GM21447 (cell line): ENCODE data around the gene PTK7.
A peak's percentile ranks its signal among the peaks of the same experiment; 100 is the strongest.
"Not testable (repeated sequence)": the region's sequence is repeated elsewhere in the genome, so short reads cannot be mapped to it uniquely, and the experiment has no call there.

Experiments used
- ATAC-seq: cut with Tn5 transposase; IDR thresholded peaks from one replicate; pipeline ENCODE4 v1.9.1; 2021; ENCODE audit not compliant: unreplicated experiment

Gene PTK7

DNA sequence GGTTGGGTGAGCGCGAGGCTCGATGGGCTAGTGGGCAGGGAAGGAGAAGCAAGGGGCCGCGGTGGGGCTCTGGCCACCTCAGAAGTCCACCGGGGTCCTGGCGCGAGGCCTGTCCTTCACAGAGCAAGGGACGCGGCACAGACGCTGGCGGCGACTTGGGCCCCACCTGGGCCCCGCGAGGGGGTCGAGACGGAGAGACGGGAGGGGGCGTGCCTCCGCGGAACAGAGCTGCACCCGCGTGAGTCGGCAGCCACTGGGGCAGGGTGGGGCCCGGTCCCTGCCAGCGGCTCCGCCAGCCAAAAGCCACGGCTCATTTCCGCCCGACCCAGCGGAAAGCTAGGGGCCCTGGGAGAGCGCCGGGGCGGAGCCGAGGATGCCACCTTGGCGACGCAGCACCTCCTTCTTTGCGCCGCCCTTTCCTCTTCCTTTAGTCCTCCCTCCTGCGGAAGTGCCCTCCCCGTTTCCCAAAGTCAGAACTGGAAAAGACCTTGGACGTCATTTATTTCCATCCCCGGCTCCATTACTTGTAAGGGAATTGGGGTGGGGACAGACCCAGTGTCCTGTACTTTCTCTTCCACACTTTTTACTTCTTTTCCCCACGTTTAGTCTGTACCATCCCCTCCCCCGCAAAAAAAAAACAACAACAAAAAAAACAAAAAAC lies 22.4 kb upstream of the PTK7 start, which contains the start of gene CUL7:
Gene CUL7 (minus strand): TSS at position 307 of the 661 bp plus-strand sequence. CDS start 1,063 bp downstream, outside the sequence.
- peak; percentile 86 for ATAC-seq

DNA sequence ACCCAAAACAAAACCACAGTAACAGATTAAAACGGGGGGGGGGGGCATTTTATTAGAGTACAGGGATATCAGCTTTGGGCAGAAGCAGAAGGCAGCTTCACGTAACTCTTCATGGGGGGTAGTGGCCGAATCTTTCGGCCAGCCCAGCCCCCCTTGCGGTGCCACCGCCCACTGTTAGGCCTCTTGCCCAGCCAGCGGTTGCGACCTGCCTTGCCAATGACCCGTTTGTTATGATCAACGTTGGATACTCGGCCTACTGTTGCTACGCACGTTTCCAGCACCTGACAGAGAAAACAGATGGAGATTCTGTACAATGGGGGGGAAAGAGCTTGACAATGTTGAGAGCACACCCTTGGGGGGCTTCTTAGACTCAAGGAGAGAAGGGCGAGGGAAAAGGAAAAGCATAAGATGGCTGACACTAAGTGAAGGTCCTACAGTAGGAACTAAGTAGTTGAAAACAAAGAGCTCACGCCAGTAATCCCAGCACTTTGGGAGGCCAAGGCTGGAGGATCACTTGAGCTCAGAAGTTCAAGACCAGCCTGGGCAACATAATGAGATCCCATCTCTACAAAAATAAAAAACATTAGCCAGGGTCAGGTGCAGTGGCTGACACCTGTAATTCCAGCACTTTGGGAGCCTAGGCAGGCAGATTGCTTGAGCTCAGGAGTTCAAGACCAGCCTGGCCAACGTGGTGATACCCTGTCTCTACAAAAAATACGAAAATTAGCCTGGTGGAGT lies 21.7 kb upstream of the PTK7 start:
- no peak for ATAC-seq

DNA sequence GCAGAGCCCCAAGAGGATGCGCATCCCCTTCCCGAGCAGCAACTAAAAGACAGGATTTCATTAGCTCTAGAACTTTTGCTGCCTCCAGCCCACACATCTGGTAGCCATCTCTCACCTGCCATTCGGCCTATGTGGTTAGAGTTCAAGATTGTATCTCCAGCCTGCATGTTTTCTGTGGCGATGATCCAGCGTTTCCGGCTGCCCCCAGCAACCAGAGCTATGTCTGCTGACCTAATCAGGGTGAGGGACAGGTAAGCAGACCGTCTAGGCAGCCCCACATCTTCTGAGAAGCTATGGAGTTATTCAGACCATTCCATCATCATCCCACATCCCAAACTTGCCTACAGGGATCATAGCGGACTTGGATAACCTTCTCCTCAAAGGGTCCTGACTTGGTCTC lies 20.1 kb upstream of the PTK7 start:
- no peak for ATAC-seq

DNA sequence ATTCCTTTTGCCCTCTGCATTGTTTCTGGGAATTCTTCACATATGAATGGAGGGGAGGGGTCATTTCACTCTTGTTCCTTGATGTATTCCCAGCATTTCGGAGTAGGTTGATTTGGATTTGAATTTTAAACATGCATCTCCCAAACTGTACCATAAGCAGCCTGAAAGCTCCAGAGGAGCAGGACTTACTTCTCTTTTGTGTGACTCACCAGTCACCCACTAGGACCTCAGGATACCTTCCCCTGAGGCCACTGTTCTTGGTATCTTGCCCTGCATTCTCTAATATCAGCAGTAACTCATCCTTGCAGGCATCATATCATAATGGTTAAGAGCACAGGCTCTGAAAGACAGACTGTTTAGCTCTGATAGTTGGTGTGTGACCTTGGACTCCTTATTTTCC lies 17.6 kb upstream of the PTK7 start:
- no peak for ATAC-seq

DNA sequence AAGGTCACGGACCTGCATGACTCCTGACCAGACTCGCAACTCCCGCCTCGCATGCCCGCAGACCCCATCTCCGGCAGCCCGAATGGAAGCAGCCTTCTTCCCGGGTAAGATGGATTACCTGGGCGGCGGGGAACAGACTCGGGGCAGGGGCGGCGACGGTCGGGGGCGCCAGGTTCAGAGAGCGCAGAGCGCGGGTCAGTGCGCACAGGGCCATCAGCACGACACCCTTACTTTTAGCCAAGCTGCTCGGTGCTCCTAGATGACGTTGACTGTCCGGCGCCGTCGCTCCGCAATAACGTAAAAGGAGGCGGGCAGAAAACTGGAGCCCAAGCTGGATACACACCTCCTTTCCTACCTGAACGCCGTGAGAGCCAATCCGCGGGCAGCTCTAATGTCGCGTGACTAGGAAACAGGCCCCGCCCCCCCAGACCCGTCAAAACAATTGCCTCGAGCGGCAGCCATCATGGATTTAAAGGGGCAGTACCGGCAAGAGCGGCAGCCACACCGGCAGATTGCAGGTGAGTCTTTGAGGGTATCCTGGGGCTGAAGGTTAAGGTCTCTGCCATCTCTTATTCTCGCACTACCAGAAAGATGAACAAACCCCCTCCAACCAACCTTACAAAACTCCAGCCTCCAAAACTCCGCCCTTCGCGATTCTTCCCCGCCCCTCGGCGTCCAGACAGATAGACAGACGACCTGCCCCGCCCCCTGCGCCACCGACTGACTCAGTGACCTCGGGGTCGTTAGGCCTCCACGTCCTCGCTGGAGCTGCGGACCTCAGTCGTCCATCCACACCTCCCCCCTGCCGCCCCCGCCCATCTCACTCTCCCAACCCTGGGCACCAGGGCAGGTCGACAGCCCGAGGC lies 16.7 kb upstream of the PTK7 start, which contains the start of the genes KLC4 and MRPL2:
Gene KLC4 (plus strand): TSS at position 464 of the 866 bp plus-strand sequence. CDS start 1,705 bp downstream, outside the sequence.
Gene MRPL2 (minus strand): TSS at position 267 of the 866 bp plus-strand sequence. CDS start 53 bp downstream, at position 214.
- ATAC-seq, result peak; percentile 91

DNA sequence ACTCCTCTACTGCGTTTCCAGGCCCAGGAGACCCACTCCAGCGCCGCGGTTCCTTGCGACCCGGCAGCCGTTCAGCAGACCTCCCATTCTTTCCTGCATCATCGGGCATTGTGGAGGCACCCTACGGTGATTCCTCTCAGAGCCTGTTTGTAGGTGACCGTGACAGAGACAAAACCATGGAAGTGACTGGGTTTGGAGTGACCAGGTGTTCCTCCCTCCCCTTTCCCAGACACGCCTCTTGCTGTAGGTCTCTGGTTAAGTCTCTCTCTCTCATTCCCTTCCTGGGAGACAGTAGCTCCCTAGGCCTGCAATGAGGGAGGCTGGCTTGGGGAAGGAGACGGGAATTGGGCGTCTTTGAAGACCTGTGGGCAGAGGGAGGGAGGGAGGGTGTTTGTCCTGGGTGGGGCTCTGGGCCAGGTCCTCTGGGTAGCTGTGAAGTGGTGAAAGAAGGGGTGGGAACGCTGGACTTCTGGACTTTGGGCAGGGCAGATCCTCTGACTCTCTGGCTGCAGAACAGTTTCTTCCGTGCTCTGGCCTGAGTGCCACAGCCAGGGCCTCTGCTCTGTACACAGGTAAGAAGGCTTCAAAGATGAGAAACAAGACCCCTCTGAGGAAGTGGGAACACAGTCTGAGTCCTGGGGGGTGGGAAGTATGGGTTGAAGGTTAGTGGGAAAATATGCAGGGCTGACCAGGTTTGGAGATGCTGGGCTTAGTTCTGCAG lies 15.9 kb upstream of the PTK7 start:
- no peak for ATAC-seq

DNA sequence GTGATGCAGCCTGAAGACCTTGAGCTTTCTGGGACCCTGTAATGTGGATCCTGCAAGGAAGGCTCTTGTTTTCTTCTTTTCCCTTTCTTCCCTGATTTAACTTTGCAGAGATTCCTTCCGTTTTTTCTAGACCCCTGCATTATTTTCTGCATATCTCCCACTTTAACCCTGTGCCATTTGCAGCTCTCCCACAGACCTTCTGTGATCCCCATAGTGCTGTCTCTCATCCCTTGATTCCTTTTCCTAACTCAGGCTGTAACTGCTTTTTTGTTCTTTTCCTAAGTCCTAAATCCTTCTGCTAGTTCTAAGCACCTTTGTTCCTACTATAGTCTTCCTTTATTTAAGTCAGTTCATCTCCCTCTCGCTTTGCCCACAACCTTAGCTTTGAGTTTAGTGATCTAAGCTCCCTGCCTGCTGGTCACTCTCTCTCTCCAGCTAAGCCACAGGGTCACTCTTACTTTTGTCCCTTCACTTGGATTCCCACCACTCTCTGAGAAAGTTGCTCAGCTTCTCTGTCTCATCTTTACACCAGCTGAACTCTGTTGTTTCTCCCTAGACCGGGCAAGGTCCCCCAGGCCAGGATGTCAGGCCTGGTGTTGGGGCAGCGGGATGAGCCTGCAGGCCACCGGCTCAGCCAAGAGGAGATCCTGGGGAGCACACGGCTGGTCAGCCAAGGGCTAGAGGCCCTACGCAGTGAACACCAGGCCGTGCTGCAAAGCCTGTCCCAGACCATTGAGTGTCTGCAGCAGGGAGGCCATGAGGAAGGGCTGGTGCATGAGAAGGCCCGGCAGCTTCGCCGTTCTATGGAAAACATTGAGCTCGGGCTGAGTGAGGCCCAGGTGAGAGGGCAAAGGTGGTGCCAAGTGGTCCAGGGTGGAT lies 15.1 kb upstream of the PTK7 start:
- no peak for ATAC-seq

DNA sequence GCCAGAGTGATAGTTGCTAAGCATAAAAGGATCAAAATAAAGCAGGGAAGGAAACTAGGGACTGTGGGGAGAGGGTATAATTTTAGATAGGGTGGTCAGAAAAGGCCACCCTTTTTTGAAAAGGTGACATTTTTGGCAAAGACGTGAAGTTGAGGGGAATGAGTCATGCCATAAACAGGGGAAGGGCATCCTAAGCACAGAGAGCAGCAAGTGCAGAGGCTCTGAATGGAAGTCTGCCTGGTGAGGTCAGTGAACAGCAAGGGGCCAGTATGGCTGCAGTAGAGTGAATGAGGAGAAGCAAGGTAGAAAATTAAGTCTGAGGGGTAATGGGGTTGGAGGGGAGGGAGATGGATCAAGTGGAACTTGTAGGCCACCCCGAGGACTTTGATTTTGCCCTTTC lies 14.3 kb upstream of the PTK7 start:
- no peak for ATAC-seq

DNA sequence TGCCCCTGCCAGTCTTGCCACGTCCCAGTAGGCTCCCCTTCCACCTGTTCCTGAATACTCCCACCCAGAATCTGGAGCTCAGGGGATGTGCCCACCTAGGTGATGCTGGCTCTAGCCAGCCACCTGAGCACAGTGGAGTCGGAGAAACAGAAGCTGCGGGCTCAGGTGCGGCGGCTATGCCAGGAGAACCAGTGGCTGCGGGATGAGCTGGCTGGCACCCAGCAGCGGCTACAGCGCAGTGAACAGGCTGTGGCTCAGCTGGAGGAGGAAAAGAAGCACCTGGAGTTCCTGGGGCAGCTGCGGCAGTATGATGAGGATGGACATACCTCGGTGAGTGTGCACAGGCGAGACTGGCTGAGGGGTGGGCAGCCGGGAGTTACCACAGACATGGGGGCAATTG lies 13.3 kb upstream of the PTK7 start:
- ATAC-seq, result no peak

DNA sequence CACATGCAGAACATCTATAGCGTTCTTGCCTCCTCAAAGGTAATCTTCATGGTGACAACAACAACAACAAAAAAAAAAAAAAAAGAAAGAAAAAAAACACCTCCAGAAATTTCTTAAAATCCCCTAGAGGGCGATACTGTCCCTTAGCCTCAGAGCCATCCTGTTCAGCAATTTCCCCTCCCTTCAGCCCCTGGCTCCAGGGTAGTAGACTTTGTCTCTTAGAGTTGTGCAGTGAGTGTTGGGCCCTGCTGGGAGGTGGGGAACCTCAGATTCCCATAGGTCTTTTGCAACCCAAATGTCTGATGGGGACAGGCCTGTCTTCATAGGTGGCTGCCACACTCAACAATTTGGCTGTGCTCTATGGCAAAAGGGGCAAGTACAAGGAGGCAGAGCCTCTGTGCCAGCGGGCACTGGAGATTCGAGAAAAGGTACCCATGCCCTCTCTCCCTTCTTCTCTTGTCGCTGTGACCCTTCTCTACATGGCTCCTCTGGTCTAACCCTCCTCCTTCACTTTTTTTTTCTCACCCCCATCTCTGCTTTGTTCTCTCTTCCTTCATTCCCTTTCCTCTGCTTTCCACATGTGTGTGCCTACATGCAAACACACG lies 6.0 kb upstream of the PTK7 start:
- ATAC-seq, result no peak

DNA sequence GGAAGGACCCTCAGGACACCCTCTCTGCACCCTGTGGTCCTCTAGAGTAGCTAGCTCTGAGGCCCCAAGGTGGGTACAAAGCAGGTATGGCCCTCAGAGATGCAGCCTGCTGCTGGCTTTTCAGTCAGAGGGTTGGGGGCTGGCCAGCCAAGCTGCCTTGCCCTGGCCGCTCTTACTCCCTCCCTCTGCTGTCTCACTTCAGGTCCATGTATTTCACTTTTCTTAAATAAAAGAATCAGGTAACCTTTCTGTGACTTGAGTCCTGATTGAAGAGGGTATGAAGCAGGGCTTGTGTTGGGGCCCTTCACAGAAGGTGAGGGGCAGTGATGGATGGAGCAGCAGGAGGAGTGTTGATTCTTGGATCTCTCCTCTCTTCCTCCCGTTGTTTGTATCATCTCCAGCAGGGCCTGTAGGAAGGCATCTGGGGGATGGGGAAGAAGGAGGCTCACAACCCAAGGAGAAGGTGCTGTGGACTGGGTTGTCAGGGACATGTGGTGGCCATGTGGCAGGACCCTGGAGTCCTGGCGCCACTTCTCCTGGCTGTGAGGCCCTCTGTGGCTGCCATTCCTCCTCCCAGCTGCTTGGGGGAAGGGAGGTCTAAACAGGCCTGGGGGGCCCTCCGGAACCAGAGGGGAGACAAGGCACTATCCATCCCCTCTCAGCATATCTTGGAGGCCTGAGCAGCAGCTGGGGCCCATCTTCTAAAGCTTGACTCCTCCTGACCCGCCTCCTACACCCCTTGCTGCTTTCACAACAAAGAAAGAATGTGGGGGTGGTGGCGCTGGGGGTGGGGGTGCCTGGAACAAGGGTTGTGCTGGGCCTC lies 1.1 kb upstream of the PTK7 start:
- ATAC-seq, result no peak

DNA sequence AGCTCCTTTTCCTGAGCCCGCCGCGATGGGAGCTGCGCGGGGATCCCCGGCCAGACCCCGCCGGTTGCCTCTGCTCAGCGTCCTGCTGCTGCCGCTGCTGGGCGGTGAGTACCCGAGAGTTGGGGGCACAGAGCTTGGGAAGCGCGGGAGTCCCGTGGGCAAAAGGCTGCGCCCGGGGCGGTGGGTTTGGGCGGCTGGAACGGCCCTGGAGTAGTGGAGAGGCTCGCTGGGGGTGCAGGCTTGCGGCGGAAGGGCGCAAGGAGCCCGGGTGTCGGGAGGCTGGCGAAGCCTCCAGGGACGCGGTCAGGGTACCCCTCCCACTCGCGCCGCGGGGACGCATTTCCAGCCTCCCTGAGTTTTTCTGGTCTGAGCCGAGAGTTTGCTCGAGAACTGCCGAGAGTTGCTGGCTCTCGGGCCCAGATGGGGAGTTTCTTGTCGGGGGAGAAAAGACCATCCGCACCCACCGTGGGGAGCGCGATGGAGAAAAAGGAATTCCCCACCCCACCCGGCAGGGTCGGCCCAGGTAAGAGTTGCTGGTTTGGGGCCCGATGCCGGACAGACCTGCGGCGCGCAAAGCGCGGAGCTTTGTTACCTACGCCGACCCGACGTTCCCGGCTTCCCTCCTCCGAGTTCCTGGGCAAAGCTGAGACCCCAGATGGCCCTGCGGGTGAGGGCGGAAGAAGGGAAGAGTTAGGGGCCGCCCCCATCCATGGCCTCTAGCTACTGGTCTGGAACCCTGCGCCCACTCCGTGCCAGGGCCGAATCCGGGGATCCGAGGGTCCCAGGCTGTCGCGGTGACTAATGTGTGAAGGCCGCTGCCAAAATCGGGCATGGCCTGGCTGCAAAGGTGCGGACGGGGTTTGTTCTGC lies 584 bp downstream of the PTK7 start:
- no peak for ATAC-seq

DNA sequence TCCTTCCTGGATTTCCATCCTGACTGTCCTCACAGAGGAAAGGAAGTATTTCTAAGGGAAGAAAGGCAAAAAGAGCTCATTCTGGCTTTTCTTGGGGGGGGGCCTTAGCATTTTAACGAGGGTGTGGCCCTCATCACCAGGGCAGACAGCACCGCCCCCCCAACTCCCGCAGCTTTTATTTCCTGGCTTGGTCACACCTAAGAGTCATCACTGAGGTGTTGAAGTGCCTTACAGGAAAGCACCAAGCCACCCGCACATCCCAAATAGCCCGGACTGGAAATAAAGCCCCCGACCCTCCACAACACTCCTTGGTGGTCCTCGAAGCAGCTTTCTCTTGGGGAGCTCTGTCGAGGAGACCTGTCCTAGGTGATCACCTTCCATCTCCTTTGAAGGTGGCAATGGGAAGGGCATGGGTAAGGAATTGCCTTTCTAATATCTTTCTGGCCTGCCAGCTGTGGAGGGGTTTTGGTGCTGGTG lies 1.3 kb downstream of the PTK7 start:
- ATAC-seq, result no peak

DNA sequence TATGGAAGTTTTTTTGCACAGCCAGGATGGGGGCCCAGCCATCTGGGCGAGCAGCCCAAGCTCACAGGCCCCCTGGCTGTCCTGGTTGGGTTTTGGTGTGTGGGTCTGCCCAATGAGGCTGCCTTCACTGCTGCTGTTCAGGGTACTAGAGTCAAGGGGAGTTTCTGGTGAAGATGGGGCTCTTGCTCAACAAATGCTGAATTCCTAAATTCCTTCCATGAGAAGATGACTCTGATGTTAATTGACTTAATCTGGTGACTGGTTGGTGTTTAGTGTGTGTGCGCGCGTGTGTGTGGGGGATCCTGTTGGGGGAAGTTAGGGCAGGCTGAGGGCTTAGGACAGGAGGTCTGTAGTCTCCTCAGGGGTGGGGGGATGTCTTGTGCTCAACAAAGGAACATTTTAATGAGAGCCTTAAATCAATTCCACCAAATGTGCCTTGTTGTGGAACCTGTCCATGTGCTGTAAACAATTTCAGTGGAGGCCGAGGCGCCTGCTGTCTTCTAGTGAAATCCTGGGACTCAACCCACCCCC lies 1.9 kb downstream of the PTK7 start:
- ATAC-seq, result no peak

DNA sequence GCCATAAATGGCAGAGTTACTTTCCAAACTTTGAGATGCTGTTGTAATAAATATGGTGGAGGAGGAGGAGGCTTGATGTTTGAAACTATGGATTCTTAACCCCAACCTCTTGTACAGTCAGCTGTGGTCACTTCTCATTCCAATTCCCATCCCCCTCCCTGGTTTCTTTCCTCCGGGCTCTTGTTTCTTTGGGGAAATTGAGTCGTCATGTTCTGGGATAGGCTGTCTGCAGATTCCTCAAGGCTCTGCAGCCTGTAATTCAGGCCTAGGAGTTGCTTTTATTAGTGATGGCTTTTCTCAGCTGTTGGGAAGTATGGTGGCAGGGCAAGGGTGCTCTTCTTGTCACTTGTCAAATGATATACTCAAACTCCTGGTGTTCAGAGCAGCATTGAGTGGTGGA lies 2.6 kb downstream of the PTK7 start:
- ATAC-seq, result no peak

DNA sequence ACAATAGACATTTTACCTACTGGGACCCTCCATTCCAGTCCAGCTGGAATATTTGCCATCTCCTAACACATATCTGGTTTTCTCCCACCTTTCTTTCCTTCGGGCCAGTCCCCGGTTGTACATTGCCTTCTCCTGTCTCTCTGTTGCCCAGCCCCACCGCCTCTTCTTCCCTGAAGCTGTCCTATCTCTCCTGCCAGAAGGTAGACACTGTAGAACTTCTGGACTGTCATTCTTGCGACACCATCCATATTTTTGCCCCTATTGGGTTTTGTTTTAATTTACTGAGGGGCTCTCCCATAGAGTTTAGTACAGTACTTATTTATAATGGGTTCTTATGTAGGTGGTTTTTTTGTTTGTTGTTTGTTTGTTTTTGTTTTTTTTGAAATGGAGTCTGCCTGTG lies 4.9 kb downstream of the PTK7 start:
- no peak for ATAC-seq

DNA sequence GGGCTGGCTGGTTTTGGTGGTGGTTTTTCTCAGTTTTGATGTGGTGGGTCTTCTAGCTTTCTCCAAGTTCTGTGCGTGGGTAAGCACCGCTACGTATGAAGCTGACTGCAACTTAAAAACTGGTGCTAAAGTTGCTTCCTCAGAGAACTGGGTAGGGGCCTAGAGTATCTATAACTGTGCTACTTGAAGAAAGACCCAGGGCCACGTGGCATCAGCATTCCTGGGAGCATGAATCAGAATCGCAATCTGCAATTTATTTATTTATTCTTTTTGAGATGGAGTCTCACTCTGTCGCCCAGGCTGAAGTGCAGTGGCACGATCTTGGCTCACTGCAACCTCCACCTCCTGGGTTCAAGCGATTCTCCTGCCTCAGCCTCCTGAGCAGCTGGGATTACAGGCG lies 5.8 kb downstream of the PTK7 start:
- not testable (repeated sequence) for ATAC-seq
